Parathyroid adenoma (tissue), 2 donors: ENCODE data around the gene TMEM237.

Source experiments
- H2AFZ ChIP-seq: fragments of 300-600 bp; sonication (generic); one replicate; pipeline ENCODE4 v1.7.0; 2017; ENCODE audit warnings: antibody characterized with exemption, mild to moderate bottlenecking
- H3K27ac ChIP-seq: fragments of 300-600 bp; sonication (generic); one replicate; pipeline ENCODE4 v1.7.0; 2017
- H3K27me3 ChIP-seq: fragments of 300-600 bp; sonication (generic); one replicate; pipeline ENCODE4 v1.7.0; 2017; ENCODE audit warnings: low read length; ENCODE audit not compliant: control insufficient read depth, insufficient read depth
- H3K36me3 ChIP-seq: fragments of 300-600 bp; sonication (generic); one replicate; pipeline ENCODE4 v1.7.0; 2017; ENCODE audit warnings: low read length; ENCODE audit not compliant: control insufficient read depth, insufficient read depth
- H3K4me1 ChIP-seq: fragments of 300-600 bp; sonication (generic); one replicate; pipeline ENCODE4 v1.7.0; 2017; ENCODE audit warnings: control low read depth
- H3K4me2 ChIP-seq: fragments of 300-600 bp; sonication (generic); one replicate; pipeline ENCODE4 v1.7.0; 2017; ENCODE audit warnings: low read length
- H3K4me3 ChIP-seq: fragments of 300-600 bp; sonication (generic); one replicate; pipeline ENCODE4 v1.7.0; 2017; ENCODE audit warnings: low read depth, low read length
- H3K79me2 ChIP-seq: fragments of 300-600 bp; sonication (generic); one replicate; pipeline ENCODE4 v1.7.0; 2017; ENCODE audit warnings: control low read depth
- H3K9ac ChIP-seq: fragments of 300-600 bp; sonication (generic); one replicate; pipeline ENCODE4 v1.7.0; 2017; ENCODE audit warnings: mild to moderate bottlenecking
- H3K9me3 ChIP-seq: fragments of 300-600 bp; sonication (generic); one replicate; pipeline ENCODE4 v1.7.0; 2017; ENCODE audit warnings: low read length; ENCODE audit not compliant: control insufficient read depth
- TF ChIP-seq, protein P1 (sequence below): fragments of 300-600 bp; sonication (generic); IDR thresholded peaks from one replicate; pipeline ENCODE4 v1.7.0; 2017; ENCODE audit warnings: antibody characterized with exemption, mild to moderate bottlenecking
- donor health status: primary hyperparathyroidism.

Gene TMEM237

DNA sequence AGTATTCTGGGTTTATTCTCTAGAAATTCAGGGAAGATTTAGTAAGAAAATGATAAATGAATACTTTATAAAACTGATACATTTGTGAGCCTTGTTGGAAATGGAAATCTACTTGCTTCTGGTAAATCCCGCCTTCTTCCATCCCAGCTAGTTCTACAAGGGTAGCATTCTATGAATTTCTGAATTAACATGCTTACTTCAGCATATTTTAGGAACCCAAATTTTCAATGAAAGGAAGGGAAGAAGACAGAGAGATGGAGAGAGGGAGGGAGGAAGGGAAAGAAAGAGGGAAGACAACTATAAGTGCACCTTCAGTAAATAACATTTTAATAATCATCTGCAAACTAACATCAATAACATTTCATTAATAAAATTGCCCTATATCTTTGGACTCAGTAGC lies 26.6 kb upstream of the TMEM237 start:
- H3K27ac ChIP-seq, result no peak overlapping the region
- no peaks in the 10 kb centered on the region for H3K27me3 ChIP-seq
- TF ChIP-seq, protein P1, sequence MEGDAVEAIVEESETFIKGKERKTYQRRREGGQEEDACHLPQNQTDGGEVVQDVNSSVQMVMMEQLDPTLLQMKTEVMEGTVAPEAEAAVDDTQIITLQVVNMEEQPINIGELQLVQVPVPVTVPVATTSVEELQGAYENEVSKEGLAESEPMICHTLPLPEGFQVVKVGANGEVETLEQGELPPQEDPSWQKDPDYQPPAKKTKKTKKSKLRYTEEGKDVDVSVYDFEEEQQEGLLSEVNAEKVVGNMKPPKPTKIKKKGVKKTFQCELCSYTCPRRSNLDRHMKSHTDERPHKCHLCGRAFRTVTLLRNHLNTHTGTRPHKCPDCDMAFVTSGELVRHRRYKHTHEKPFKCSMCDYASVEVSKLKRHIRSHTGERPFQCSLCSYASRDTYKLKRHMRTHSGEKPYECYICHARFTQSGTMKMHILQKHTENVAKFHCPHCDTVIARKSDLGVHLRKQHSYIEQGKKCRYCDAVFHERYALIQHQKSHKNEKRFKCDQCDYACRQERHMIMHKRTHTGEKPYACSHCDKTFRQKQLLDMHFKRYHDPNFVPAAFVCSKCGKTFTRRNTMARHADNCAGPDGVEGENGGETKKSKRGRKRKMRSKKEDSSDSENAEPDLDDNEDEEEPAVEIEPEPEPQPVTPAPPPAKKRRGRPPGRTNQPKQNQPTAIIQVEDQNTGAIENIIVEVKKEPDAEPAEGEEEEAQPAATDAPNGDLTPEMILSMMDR, result no peak
- no peak overlapping the region for H3K4me3 ChIP-seq
- no peaks in the 10 kb centered on the region for H3K36me3 ChIP-seq
- H3K4me1 ChIP-seq, result no peaks in the 10 kb centered on the region
- H3K4me2 ChIP-seq, result no peak overlapping the region
- H3K9ac ChIP-seq, result no peak overlapping the region
- H2AFZ ChIP-seq, result no peak overlapping the region
- H3K79me2 ChIP-seq, result no peaks in the 10 kb centered on the region
- H3K9me3 ChIP-seq, result no peaks in the 10 kb centered on the region

DNA sequence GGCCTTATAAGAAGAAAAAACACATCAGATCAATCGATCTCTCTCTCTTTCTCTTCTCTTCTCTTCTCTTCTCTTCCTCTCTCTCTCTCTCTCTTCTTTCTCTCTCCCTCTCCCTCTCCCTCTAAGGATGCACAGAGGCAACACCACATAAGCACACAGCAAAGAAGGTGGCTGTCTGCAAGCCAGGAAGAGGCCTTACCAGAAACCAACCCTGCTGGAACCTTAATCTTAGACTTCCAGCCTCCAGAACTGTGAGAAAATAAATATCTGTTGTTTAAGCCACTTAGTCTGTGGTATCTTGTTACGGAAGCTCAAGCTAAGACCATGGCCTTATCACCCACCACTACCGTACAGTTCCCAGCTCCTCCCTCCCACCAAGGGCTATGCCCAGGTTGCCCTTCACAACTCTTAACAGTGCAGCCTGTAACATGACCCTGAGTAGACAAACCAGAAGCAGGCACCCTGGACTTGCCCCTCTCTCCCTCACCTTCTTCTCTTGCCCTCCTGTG lies 25.2 kb upstream of the TMEM237 start:
- Histone ChIP-seq H3K27me3 (no peaks in the 10 kb centered on the region), H3K4me2 (no peak overlapping the region), H3K4me3 (no peak overlapping the region), H2AFZ (no peak overlapping the region), H3K36me3 (no peaks in the 10 kb centered on the region), H3K9me3 (no peaks in the 10 kb centered on the region), H3K4me1 (no peaks in the 10 kb centered on the region), H3K79me2 (no peaks in the 10 kb centered on the region), H3K27ac (no peak overlapping the region), H3K9ac (no peak overlapping the region)
- TF ChIP-seq, protein P1, result no peak

DNA sequence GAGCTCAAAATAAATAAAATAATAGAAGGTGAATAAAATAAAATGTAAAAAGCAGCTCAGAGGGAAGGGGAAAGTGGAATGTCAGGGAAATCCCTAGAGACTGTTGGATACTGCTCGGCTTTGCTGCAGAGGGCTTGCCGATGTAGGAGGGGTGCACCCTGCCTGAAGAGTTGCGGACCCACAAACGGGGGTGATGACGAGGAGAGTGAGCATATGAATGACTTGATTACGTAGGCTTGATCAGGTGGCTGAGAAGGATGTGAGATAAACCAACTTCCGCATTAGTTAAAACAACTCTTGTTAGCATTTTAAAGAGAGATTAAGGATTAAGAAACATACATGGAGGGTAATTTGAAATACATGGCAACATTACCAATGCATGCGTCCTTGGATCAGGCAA lies 21.0 kb upstream of the TMEM237 start:
- no peaks in the 10 kb centered on the region for H3K9me3 ChIP-seq
- no peak overlapping the region for H3K4me3 ChIP-seq
- H3K9ac ChIP-seq, result no peak overlapping the region
- H3K4me1 ChIP-seq, result no peaks in the 10 kb centered on the region
- H2AFZ ChIP-seq, result no peak overlapping the region
- no peaks in the 10 kb centered on the region for H3K79me2 ChIP-seq
- H3K27ac ChIP-seq, result no peak overlapping the region
- no peaks in the 10 kb centered on the region for H3K36me3 ChIP-seq
- H3K27me3 ChIP-seq, result no peaks in the 10 kb centered on the region
- H3K4me2 ChIP-seq, result no peak overlapping the region
- TF ChIP-seq, protein P1, result no peak

DNA sequence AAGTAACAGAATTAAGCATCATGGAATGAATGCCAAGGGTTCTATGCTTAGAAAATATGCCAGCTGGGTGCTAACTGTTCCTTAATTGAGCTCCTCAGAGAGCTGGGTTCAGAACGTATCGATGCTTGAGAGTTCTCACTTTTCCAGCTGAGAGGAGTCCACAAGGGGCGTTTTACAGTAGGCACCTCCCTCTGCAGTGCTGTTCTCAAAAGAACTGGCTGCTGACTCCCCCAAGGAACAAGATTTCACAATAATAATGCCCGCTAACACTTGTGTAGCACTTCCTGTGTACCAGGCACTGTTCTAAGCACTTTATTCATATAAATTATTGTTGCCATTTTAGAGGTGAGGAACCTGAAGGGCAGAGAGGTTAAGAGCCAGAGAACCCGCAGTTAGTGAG lies 18.1 kb upstream of the TMEM237 start:
- Histone ChIP-seq H3K9me3 (no peaks in the 10 kb centered on the region), H3K9ac (no peak overlapping the region), H3K27ac (no peak overlapping the region), H3K36me3 (no peaks in the 10 kb centered on the region), H3K4me1 (no peaks in the 10 kb centered on the region), H3K79me2 (no peaks in the 10 kb centered on the region), H3K4me3 (no peak overlapping the region), H3K4me2 (no peak overlapping the region), H3K27me3 (no peaks in the 10 kb centered on the region), H2AFZ (no peak overlapping the region)
- TF ChIP-seq, protein P1, result no peak

DNA sequence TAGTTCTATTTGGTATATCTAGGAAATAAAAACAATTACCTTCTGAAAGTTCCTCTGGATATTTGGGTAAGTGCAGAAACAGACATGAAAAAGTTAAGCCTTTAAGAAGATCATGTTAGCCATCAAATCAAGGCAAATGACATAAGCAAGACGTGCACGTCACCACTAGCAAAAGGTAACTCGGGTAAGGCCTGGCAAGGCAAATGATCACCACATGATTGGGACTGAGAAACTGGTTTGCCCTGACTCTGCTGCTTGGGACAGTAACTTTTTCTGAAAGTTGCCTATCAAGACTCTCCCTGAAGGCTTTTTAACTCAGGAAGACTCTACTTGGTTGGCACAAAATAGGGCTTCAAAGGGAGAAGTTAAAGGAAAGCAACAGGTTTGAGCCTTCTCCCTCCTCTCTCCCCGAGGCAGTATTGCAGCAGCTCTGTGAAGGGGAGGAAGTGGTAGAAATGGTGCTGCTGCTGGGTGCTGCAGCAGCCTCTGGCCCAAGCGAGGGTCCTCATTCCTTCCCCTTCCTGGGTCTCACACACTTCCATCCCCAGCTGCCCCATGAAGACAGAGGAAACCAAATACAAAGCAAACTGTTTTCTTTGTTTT lies 17.1 kb upstream of the TMEM237 start:
- H3K36me3 ChIP-seq, result no peaks in the 10 kb centered on the region
- H3K27me3 ChIP-seq, result no peaks in the 10 kb centered on the region
- no peak overlapping the region for H3K4me2 ChIP-seq
- H3K9me3 ChIP-seq, result no peaks in the 10 kb centered on the region
- H3K4me1 ChIP-seq, result no peaks in the 10 kb centered on the region
- no peak overlapping the region for H2AFZ ChIP-seq
- no peaks in the 10 kb centered on the region for H3K79me2 ChIP-seq
- TF ChIP-seq, protein P1, result no peak
- H3K27ac ChIP-seq, result no peak overlapping the region
- no peak overlapping the region for H3K9ac ChIP-seq
- H3K4me3 ChIP-seq, result no peak overlapping the region
